Testis (tissue), 3 donors: ENCODE measurements around the gene OAF. TPM values are rescaled to one million over a fixed set of nuclear protein-coding genes. Genes with fewer than 3 reads are reported as not detected.

Experiments
- DNase-seq: peaks from one replicate; pipeline ENCODE4 v3.0.0-alpha.2; 2019
- H3K27ac ChIP-seq, 2 donors: fragments of 200-600 bp; sonication (generic); one replicate each; pipeline ENCODE4 v1.5.1; 2019
- H3K27me3 ChIP-seq: fragments of 200-600 bp; sonication (generic); one replicate; pipeline ENCODE4 v1.5.1; 2019
- H3K36me3 ChIP-seq: fragments of 200-600 bp; sonication (generic); one replicate; pipeline ENCODE4 v1.5.1; 2017; ENCODE audit warnings: low read depth; ENCODE audit errors: missing control alignments
- H3K4me1 ChIP-seq: fragments of 200-600 bp; sonication (generic); one replicate; pipeline ENCODE4 v1.5.1; 2019
- H3K4me3 ChIP-seq, 2 donors: fragments of 200-600 bp; sonication (generic); one replicate each; pipeline ENCODE4 v1.5.1; 2017 to 2019
- H3K9me3 ChIP-seq: fragments of 200-600 bp; sonication (generic); one replicate; pipeline ENCODE4 v1.5.1; 2017
- CTCF ChIP-seq, 3 experiments: fragments of 450-650 bp in 2 of 3; fragments of 200-600 bp in 1 of 3; sonication (generic) in 1 of 3; IDR thresholded peaks; one replicate each; pipeline ENCODE4 v1.5.1; 2016 to 2019; ENCODE audit warnings: antibody characterized with exemption in 3 of 3, mild to moderate bottlenecking in 2 of 3, moderate library complexity in 1 of 3
- POLR2A ChIP-seq: fragments of 450-650 bp; IDR thresholded peaks from one replicate; pipeline ENCODE4 v1.6.1; 2017; ENCODE audit warnings: antibody characterized with exemption, mild to moderate bottlenecking, moderate library complexity
- WGBS, 2 donors: methylation state at CpG; one replicate each; pipeline ENCODE4 v1.1.5; 2018; 5-methylcytosine and 5-hydroxymethylcytosine counted together
- intact Hi-C: fragments of 100-400 bp; cut with DNase I; formaldehyde crosslinking; loops from one replicate; pipeline ENCODE4 v1.15.1; 2023; ENCODE audit warnings: low total_unique reads
- polyA plus RNA-seq: library from polyadenylated mRNA; stranded (reverse); fragments of 350-450 nt; fragmentation: Illumina TruSeq; extraction: RNeasy Lipid Tissue Mini Kit (QIAGEN cat#74804); gene quantifications from one replicate; pipeline ENCODE4 v1.2.3, GENCODE V29; 2014; ENCODE audit warnings: low read depth, low replicate concordance; ENCODE audit not compliant: insufficient read depth
- total RNA-seq, 2 donors: library from RNA; depleted of rRNA; stranded (reverse); fragments of >200 nt; gene quantifications; one replicate each; pipeline ENCODE4 v1.2.3, GENCODE V29; 2016

The OAF gene
- total and polyA plus RNA-seq, 3 donors from 2014 or later = 8.5 to 22.6 (median 11.0) TPM

GRCh38 chr11:120180551-120181232 is 30.1 kb upstream of the OAF start:
- H3K27ac ChIP-seq = no peak overlapping the region
- TF ChIP-seq CTCF (IDR thresholded peaks at IDR 0.05) (no peak), POLR2A (no peak)
- intact Hi-C loops = no loop called here

GRCh38 chr11:120181376-120181975 is 29.4 kb upstream of the OAF start:
- intact Hi-C loops = no loop called here
- peak; percentile 3 for DNase-seq
- no peaks in the 10 kb centered on the region for H3K9me3 ChIP-seq
- H3K36me3 ChIP-seq = no peaks in the 10 kb centered on the region
- TF ChIP-seq CTCF (IDR thresholded peaks at IDR 0.05) = no peak
- no peak for TF ChIP-seq POLR2A
- 93 to 97% methylated on average over 10 of the region's 10 CpGs for WGBS, 2 donors
- no peaks in the 10 kb centered on the region for H3K27me3 ChIP-seq
- no peak overlapping the region for H3K27ac ChIP-seq
- no peak overlapping the region for H3K4me3 ChIP-seq
- peaks cover 19% of the 10 kb centered on the region for H3K4me1 ChIP-seq

More at GRCh38 chr11:120180551-120181232, 30.1 kb upstream of the OAF start:
- Histone ChIP-seq H3K27me3 (no peaks in the 10 kb centered on the region), H3K4me1 (peaks cover 11% of the 10 kb centered on the region), H3K36me3 (no peaks in the 10 kb centered on the region), H3K9me3 (no peaks in the 10 kb centered on the region), H3K4me3 (no peak overlapping the region)
- DNase-seq = peak; percentile 8
- WGBS, 2 donors = 74 to 96% methylated on average over 6 to 11 of the region's 11 CpGs

- peak; percentile 2 for DNase-seq
- H3K27ac ChIP-seq = no peak overlapping the region
- peaks cover 26% of the 10 kb centered on the region for H3K4me1 ChIP-seq
- H3K4me3 ChIP-seq = no peak overlapping the region
- intact Hi-C loops = no loop called here
- no peaks in the 10 kb centered on the region for H3K27me3 ChIP-seq
- H3K9me3 ChIP-seq = no peaks in the 10 kb centered on the region
- TF ChIP-seq CTCF (IDR thresholded peaks at IDR 0.05) (no peak), POLR2A (no peak)
- H3K36me3 ChIP-seq = no peaks in the 10 kb centered on the region
- WGBS, 2 donors = 75 to 79% methylated on average over 5 to 7 of the region's 7 CpGs
Measured at GRCh38 chr11:120182372-120182771, 28.5 kb upstream of the OAF start.

DNA sequence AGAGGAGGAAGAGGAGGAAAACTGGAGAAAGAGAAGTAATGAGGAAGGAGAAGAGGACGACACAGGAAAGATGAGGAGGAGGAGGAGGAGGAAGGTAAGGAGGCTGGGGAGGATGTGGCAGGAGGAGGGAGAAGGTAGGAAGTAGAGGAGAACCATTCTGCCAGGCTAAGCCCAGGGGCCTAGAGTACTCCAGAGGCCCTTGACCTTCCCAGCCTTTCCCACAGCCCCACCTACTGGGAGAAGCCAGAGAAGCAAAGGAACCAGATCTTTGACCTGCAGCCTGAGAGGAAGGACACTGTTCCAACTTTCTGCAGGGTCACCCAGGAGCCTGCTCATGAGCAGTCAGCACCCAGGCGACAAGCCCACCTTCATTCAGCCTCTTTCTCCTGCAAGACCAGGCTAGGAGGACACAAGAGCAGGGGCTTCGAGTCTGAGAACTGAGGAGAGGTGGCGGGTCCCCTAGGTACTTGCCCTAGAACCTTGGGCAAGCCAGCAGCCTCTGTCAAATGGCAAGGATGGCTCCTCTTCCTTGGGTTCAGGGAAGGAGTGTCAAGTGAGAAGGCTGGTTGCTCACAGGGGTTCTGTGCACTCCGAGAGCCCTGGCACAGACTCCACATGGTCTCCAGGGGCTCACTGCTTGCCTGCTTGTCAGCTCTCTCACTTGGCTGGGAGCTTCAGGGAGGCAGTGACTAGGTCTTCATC is 27.9 kb upstream of the OAF start:
- no peaks in the 10 kb centered on the region for H3K36me3 ChIP-seq
- peaks cover 29% of the 10 kb centered on the region for H3K4me1 ChIP-seq
- no peak overlapping the region for H3K27ac ChIP-seq
- TF ChIP-seq CTCF (IDR thresholded peaks at IDR 0.05) = peak in 1 of 3 experiments; percentile 16
- no peak for TF ChIP-seq POLR2A
- no peaks in the 10 kb centered on the region for H3K9me3 ChIP-seq
- WGBS, 2 donors = 81 to 82% methylated on average over 1 to 5 of the region's 5 CpGs
- no peak overlapping the region for H3K4me3 ChIP-seq
- H3K27me3 ChIP-seq = no peaks in the 10 kb centered on the region
- DNase-seq = peak; percentile 46
- intact Hi-C loops = no loop called here
